ENCODE measurements around the gene CLDN22. TPM values are rescaled to one million over a fixed set of nuclear protein-coding genes. Genes with fewer than 3 reads are reported as not detected.

Gene CLDN22
- total RNA-seq, 2 experiments from 2014 or later = not detected

DNA sequence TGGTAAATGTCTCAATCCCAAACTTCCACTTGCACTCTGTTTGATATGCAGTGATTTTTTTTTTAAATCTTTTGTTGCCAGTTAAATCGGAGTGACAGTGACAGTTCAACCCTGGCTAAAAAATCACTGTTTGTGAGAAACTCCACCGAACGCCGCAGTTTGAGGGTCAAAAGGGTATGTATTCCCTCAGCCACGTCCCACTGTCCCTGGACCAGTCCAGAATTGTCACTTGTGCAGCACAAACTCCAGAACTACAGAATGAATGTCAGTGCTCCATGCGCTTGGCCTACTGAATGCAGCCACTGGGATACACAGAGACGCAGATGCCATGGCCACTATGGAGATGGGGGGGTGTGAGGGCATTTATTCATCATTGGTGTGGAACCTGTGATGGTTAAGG is 34.2 kb downstream of the CLDN22 start:
- intact Hi-C loops (cut with micrococcal nuclease) = no loop called here
- CTCF ChIA-PET = no interaction called here
- Mint-ChIP-seq H3K27ac (no peak overlapping the region), H3K4me3 (no peak overlapping the region), H3K36me3 (ENCODE audit: low read depth) (peaks cover 12% of the 10 kb centered on the region), H3K27me3 (ENCODE audit: low read depth) (no peaks in the 10 kb centered on the region), H3K9me3 (no peaks in the 10 kb centered on the region), H3K4me1 (ENCODE audit: low read depth) (no peaks in the 10 kb centered on the region)
- DNase-seq = no peak

DNA sequence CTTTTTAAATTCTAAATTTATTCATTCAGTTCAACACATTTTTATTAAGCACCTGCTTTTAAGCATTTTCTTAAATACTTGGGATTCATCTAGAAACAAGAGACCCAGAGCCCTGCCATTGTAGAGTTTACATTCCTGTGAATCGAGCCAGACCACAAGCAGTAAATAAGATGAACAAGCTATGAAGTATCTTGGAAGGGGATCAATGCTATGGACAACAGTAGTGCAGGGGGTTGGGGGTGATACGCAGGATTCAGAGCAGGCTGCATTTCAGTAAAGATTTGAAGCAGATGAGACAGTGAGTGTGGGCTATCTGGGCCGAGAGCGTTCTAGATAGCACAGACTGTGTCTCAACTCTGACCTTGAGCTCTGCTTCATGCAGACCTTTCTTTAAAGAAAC is 35.1 kb downstream of the CLDN22 start:
- Mint-ChIP-seq H3K4me3 (no peak overlapping the region), H3K27me3 (ENCODE audit: low read depth) (no peaks in the 10 kb centered on the region), H3K27ac (no peak overlapping the region), H3K9me3 (no peaks in the 10 kb centered on the region), H3K36me3 (ENCODE audit: low read depth) (peaks cover 14% of the 10 kb centered on the region), H3K4me1 (ENCODE audit: low read depth) (no peaks in the 10 kb centered on the region)
- intact Hi-C loops (cut with micrococcal nuclease) = no loop called here
- CTCF ChIA-PET = interaction anchor here (0.5 to 0.6 kb wide), 2 partner anchors 65 to 122 kb away, joined by 3 to 4 read pairs; no protein-coding TSS in a partner anchor
- DNase-seq = no peak

DNA sequence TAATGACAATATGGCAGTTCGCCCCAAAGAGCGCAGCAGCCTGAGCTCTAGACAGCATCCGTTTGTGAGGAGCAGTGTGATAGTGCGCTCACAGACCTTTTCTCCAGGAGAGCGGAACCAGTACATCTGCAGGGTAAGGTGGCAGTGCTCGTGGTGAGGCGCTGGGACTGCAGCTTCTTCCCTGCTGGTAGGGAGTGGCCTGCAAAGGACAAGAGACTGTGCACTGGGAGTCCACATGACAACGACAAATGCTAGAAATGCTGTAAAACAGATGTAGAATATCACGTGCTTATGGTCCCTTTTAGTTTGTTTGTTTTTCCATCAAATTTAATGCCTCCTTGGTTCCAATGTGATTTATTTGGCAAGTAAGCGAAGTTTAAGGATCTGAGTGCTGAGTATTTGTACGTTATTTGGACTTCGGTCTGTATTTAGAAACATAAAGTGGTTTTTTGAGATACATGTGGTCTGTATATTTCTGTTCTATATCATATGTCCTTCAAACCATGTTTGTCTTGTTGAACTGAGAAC is 35.8 kb downstream of the CLDN22 start:
- peaks cover 13% of the 10 kb centered on the region for H3K36me3 Mint-ChIP-seq (ENCODE audit: low read depth)

DNA sequence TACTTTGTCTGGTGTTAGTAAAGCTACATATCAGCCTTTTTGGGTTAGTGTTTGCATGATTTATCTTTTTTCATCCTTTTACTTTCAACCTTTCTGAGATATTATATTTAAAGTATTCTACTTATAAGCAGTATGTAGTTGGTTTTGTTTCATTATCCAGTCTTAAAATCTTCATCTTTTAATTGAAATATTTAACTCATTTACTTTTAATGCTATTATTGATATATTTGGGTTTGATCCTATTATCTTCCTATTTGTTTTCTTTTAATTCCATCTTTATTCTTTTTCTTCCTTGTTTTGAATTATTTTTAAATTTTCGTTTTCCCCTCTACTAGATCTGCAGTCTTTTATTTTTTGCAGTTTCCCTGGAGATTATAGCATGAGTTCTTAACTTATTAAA is 44.0 kb downstream of the CLDN22 start:
- no peak overlapping the region for H3K4me3 Mint-ChIP-seq
- CTCF ChIA-PET = interaction anchor here (0.7 to 1.2 kb wide), 2 partner anchors 14 to 153 kb away, joined by 3 read pairs; no protein-coding TSS in a partner anchor
- no peak overlapping the region for H3K27ac Mint-ChIP-seq
- peaks cover 31% of the 10 kb centered on the region for H3K36me3 Mint-ChIP-seq (ENCODE audit: low read depth)
- intact Hi-C loops (cut with micrococcal nuclease) = no loop called here
- peaks cover 14% of the 10 kb centered on the region for H3K9me3 Mint-ChIP-seq
- H3K4me1 Mint-ChIP-seq (ENCODE audit: low read depth) = no peaks in the 10 kb centered on the region
- no peaks in the 10 kb centered on the region for H3K27me3 Mint-ChIP-seq (ENCODE audit: low read depth)
- DNase-seq = no peak

More for the DNA sequence above, 35.8 kb downstream of the CLDN22 start:
- no peak overlapping the region for H3K4me3 Mint-ChIP-seq
- DNase-seq = no peak
- no peaks in the 10 kb centered on the region for H3K9me3 Mint-ChIP-seq
- no peaks in the 10 kb centered on the region for H3K27me3 Mint-ChIP-seq (ENCODE audit: low read depth)
- CTCF ChIA-PET = interaction anchor here (0.6 kb wide), 1 partner anchor 64 kb away, joined by 3 read pairs; no protein-coding TSS in a partner anchor
- H3K4me1 Mint-ChIP-seq (ENCODE audit: low read depth) = no peaks in the 10 kb centered on the region
- intact Hi-C loops (cut with micrococcal nuclease) = no loop called here
- no peak overlapping the region for H3K27ac Mint-ChIP-seq

DNA sequence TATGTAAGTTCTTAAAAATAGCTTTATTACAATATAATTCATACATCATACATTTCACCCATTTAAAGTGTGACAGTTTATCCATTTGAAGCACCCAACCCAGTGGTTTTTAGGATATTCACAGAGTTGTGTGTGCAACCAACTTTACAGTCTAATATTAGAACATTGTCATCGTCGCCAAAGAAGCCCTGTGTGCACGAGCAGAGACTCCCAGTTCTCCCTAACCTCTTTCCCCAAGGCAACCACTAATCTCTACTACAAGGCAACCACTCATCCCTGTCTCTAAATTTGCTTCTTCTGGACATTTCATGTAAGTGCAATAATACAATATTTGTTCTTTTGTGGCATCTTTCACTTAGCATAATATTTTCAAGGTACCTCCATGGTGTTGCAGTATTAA is 47.7 kb downstream of the CLDN22 start:
- Mint-ChIP-seq H3K9me3 (peaks cover 14% of the 10 kb centered on the region), H3K4me1 (ENCODE audit: low read depth) (no peaks in the 10 kb centered on the region), H3K27ac (no peak overlapping the region), H3K36me3 (ENCODE audit: low read depth) (peaks cover 28% of the 10 kb centered on the region), H3K4me3 (no peak overlapping the region), H3K27me3 (ENCODE audit: low read depth) (no peaks in the 10 kb centered on the region)
- DNase-seq = no peak
- intact Hi-C loops (cut with micrococcal nuclease) = no loop called here
- CTCF ChIA-PET = interaction anchor here (3.4 kb wide), 1 partner anchor 10 kb away, joined by 15 read pairs; no protein-coding TSS in a partner anchor

DNA sequence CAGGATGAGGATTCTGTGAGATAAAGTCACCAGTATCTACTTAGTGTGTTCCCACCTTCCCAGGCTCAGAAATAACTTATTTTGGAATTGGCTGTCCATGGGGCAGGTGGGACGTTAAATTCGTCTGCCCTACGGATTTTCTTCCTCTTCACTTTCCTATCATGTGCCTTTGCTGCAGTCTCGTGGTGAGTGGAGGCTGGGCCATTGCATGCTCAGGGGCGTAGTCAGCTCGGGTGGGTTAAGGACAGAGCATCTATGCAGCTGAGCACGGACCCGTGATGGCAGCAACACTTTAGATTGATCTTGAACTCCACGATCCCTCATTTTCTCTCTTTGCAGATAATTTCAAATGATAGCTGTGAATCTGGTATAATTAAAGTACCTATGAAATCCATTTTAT is 51.5 kb downstream of the CLDN22 start:
- Mint-ChIP-seq H3K27ac (no peak overlapping the region), H3K4me1 (ENCODE audit: low read depth) (no peaks in the 10 kb centered on the region), H3K27me3 (ENCODE audit: low read depth) (no peaks in the 10 kb centered on the region), H3K9me3 (no peaks in the 10 kb centered on the region), H3K36me3 (ENCODE audit: low read depth) (peaks cover 7% of the 10 kb centered on the region), H3K4me3 (no peak overlapping the region)
- DNase-seq = no peak
- intact Hi-C loops (cut with micrococcal nuclease) = no loop called here
- CTCF ChIA-PET = interaction anchor here (1.6 kb wide), 1 partner anchor 195 kb away, joined by 9 read pairs; no protein-coding TSS in a partner anchor

Other genes with a start within 250 kb of the CLDN22 start
- gene WWC2, start 221.0 kb downstream of the CLDN22 start, total RNA-seq = 10 to 100 TPM in 1 of 2 experiments, 1 to 10 TPM in 1; 6.7 to 10.0 TPM
- not detected for gene CLDN24, start 2.1 kb upstream of the CLDN22 start, total RNA-seq
- 10 to 100 TPM; 26.5 to 26.7 TPM for gene CDKN2AIP, start 124.4 kb upstream of the CLDN22 start, total RNA-seq
- gene ING2, start 184.8 kb upstream of the CLDN22 start, total RNA-seq = 10 to 100 TPM; 13.2 to 14.4 TPM

Measured in activated naive CD4-positive, alpha-beta T cell treated with anti-CD3 and anti-CD28 coated beads for 36 hours (primary cell).